ENCODE measurements around the gene CNIH3. TPM values are rescaled to one million over a fixed set of nuclear protein-coding genes. Genes with fewer than 3 reads are reported as not detected.
A peak's percentile ranks its signal among the peaks of the same experiment; 100 is the strongest.

Gene CNIH3
- total RNA-seq, 1 donor: 1.9 TPM

GRCh38 chr1:224613486-224613885, 2.6 kb upstream of the CNIH3 start:
- no peak for DNase-seq (ENCODE audit: low read depth in 2 of 3, low spot score in 2 of 3)

- peak in 1 of 3 donors; percentile 33 for DNase-seq (ENCODE audit: low read depth in 2 of 3, low spot score in 2 of 3)
Observed at GRCh38 chr1:224616756-224617409, 766 bp downstream of the CNIH3 start.

GRCh38 chr1:224617410-224618355, 1.6 kb downstream of the CNIH3 start:
- peak in 1 of 3 donors; percentile 29 for DNase-seq (ENCODE audit: low read depth in 2 of 3, low spot score in 2 of 3)

DNA sequence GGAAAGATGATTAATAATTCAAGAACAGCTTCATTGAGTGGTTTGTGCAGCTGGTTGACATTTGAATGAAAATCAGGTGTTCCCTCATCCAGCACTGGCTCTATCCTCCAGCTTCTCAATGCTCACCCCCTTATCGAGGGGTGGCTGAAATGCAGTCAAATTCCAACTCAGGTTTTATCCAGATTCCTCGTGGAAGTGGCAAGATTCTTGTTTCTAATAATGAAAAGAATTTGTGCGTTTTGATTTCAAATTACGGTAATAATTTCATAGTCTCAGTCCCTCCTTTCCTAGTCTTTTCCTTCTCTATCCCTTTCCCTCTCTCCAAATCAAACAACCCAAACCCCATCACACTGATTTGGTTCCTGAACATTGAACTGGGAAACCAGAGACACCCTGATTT, 3.1 kb downstream of the CNIH3 start:
- no peak for DNase-seq (ENCODE audit: low read depth in 2 of 3, low spot score in 2 of 3)

DNA sequence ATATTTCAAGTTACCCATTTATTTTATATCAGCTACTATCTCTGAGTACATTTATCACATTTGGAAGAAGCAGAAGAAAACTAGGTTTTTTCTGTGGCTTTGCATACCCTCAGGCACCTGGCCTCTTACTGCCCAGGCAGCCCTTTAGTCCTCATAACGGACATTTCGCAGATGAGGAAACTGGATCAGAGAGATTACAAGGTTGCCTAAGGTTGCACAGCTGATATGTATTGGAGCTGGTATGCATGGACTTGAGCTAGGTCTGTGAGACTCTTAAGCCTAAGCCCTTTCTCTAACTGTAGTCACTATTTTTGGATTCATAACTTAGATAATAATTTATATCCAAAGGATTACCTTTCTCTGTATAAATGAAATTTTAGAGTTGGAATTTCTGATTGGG, 4.0 kb downstream of the CNIH3 start:
- DNase-seq (ENCODE audit: low read depth in 2 of 3, low spot score in 2 of 3): no peak

DNA sequence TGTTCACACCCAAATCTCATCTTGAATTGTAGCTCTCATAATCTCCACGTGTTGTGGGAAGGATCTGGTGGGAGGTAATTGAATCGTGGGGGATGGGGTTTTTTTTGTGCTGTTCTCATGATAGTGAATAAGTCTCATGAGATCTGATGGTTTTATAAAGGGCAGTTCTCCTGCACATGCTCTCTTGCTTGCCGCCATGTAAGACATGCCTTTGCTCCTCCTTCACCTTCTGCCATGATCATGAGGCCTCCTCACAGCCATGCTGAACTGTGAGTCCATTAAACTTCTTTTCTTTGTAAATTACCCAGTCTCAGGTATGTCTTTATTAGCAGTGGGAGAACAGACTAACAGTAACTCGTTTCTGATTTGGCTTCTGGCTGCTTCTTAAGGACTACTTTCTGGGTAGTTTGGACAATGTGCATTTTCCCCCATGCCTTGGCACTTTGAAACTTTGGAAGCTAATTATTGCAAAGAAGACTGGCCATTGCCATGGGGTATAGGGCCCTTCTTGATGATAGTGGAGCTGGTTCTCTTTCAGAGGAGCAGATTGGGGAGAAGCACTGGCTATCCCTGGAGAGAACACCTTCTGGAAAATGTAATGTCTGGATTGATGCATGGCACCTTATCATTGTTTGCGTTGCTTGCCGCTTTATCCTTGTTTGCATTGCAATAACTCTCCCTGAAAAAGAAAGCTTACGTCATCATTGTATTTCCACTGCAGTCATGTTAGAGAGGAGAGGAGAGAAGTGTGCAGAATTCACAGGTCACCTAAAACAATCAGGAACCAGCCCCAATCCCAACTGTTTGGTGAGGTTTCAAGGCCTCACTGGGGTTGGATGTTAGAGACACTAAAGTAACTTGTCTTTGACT, 5.9 kb downstream of the CNIH3 start:
- no peak for DNase-seq (ENCODE audit: low read depth in 2 of 3, low spot score in 2 of 3)

DNA sequence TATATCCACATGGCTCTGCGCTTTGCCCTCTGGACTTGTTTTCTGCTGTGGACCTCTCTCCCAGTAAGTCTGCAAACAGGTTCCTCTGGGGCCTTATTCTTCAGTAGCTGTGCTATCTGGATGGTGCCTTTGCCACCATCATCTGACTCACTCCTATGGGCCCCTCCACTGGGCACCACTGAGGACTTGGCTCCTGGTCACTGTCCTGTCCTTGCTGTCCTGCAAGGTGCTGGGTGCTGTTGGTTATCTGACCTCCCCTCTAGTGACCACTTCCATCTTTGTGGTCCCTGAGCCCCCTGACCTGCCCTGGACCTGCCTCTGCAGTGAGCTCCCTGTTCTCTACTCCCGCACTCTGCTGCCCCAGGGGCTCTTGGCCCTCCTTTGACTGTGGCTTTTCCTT, 6.7 kb downstream of the CNIH3 start:
- DNase-seq (ENCODE audit: low read depth in 2 of 3, low spot score in 2 of 3): no peak

GRCh38 chr1:224623310-224623714, 7.2 kb downstream of the CNIH3 start:
- DNase-seq (ENCODE audit: low read depth in 2 of 3, low spot score in 2 of 3): no peak

GRCh38 chr1:224623743-224624333, 7.7 kb downstream of the CNIH3 start:
- peak; percentile 55 to 97 (median 92) for DNase-seq (ENCODE audit: low read depth in 2 of 3, low spot score in 2 of 3)

GRCh38 chr1:224624432-224624831, 8.3 kb downstream of the CNIH3 start:
- DNase-seq (ENCODE audit: low read depth in 2 of 3, low spot score in 2 of 3): no peak

- no peak for DNase-seq (ENCODE audit: low read depth in 2 of 3, low spot score in 2 of 3)
Observed at GRCh38 chr1:224626042-224626441, 9.9 kb downstream of the CNIH3 start.

DNA sequence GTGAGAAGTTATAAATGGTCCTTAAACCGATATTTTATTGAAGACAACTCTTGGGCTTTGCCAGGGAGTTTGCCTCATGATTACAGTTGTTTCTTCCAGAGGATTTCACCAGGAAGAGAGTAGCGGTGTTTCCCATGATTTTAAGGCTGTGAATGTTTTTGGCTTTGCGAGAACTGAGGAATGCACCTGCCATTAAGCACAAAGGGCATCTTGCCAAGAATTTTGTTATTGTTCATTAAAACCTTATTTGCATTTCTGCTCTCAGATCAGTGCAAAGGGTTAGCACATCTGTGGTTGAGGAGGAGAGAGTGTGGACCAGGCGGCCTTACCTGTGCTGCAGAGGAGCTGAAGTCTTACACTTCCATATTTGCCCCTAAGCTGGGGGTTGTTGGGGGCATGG, 13.8 kb downstream of the CNIH3 start:
- DNase-seq (ENCODE audit: low read depth in 2 of 3, low spot score in 2 of 3): no peak

GRCh38 chr1:224631462-224632115, 15.5 kb downstream of the CNIH3 start:
- DNase-seq (ENCODE audit: low read depth in 2 of 3, low spot score in 2 of 3): no peak

DNA sequence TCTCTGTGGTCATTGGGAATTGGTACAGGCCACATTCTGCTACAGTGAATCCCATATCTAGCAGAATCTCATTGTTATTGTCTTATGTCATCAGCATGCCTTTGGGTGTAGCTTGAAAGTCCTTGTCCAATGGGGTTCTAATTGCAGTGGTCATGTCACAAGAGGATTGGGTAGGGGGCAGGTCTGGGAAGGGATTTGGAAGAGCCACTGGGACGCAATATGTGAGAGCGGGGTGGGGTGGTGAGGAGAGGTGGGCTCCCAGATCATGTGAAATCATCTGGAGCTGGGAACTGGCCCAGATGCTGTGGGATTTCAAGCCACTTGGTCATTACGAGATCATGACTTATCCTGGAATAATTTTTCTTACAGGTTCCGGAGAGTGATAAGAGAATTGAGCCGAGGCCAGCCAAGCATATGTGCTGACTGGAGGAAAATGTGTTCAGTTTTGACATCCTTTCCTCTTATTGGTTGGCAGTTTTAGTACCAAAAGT, 16.3 kb downstream of the CNIH3 start:
- DNase-seq (ENCODE audit: low read depth in 2 of 3, low spot score in 2 of 3): no peak

- DNase-seq (ENCODE audit: low read depth in 2 of 3, low spot score in 2 of 3): no peak
Observed at GRCh38 chr1:224632921-224633321, 16.8 kb downstream of the CNIH3 start.

DNA sequence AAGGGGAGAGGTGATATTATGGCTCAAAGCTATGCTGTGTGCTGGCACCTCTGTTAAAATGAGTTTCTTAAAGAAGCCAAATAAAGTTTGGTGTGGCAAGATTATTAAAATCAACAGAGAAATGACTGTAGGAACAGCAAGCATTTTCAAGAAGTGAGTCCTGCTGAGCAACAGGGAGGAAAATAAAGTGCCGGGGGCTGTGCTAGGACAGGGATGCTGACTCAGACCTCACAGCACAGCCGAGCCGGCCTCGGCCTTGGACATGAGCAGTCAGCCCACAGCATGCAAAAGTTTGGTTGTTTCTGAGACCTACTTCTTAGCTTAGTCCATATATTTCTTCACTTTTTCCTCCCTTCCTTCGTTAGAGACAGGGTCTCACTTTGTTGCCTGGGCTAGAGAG, 19.2 kb downstream of the CNIH3 start:
- no peak for DNase-seq (ENCODE audit: low read depth in 2 of 3, low spot score in 2 of 3)

GRCh38 chr1:224637515-224637914, 21.4 kb downstream of the CNIH3 start:
- no peak for DNase-seq (ENCODE audit: low read depth in 2 of 3, low spot score in 2 of 3)

DNA sequence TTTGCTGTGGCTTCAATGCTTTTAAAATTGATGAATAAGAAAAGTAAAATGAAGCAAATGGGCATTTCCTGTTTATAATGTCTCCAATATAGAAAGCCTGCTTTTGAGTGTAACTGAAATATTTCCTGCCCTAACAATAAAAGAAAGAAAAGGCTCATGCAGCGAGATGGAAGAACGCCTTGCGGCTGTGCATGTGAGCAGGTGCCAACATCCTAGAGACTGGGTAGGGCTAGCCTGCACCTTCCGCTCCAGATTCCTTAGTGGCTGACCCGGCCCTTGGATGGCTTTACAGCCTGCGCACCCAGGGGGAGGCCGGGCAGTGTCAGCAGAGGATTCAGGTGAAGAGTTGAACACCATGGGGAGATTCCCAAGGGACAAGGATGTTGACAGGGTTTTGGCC, 21.8 kb downstream of the CNIH3 start:
- no peak for DNase-seq (ENCODE audit: low read depth in 2 of 3, low spot score in 2 of 3)

DNA sequence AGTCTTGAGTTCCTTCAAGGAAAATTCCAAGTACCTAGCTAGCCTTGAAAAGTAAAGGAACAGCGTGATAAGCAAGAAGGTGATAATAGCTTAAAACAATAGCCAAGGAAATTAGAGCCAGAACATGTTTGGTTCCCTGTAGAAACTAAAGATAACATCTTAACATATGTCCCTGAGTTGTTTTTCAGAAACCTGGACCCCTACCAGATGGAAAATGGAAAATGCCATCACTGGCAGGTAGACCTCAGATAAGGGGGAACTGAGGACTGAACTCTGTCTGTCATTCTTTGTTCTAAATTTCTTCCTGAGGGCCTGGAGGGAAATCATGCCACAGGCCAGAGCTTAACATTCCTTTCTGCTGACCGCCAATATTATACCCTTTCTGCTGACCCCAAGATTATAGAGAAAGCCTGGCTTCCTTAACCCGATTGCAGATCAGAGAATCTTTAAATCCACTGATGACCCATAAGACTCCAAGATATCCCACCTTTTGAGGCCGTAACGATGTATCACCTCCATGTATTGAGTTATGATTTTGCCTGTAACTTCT, 23.4 kb downstream of the CNIH3 start:
- no peak for DNase-seq (ENCODE audit: low read depth in 2 of 3, low spot score in 2 of 3)

DNA sequence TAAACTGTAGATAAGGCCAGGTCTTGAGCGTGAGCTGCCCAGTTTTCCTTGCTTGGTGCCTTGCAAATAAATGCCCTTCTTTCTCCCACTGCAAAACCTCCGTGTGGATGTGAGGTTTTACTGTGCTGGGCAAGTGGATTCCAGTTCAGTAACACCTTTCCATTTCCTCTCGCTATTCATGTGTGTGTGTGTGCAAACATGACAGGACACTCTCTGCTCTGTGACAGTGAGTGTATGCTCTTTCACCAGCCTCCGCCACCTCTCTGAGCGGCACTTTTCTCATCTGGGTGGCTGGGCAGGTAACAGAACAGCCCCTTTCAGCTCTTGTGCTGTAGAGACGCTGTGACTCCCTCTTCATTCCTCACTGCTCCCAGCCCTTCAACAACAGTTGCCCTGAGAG, 23.9 kb downstream of the CNIH3 start:
- DNase-seq (ENCODE audit: low read depth in 2 of 3, low spot score in 2 of 3): no peak

Measured in hematopoietic multipotent progenitor cell (in vitro differentiated cells).